Fibroblast of lung (primary cell): ENCODE results near the gene LENG1. TPM values are rescaled to one million over a fixed set of nuclear protein-coding genes. Genes with fewer than 3 reads are reported as not detected.
A peak's percentile ranks its signal among the peaks of the same experiment; 100 is the strongest.

ENCODE experiments used
- DNase-seq, 2 donors: peaks; one replicate each; pipeline versions ENCODE4 v3.0.0 to v3.0.0-alpha.2; 2010; ENCODE audit warnings: low read depth in 2 of 2
- H2AFZ ChIP-seq: 2 replicates; pipeline ENCODE4 v1.5.1; 2012; ENCODE audit warnings: low read length, control low read depth, inconsistent platforms
- H3K27ac ChIP-seq: 2 replicates; pipeline ENCODE4 v1.5.1; 2011; ENCODE audit warnings: low read length, control low read depth; ENCODE audit not compliant: insufficient read depth
- H3K27me3 ChIP-seq: 2 replicates; pipeline ENCODE4 v1.5.1; 2011; ENCODE audit warnings: mild to moderate bottlenecking, low read length; ENCODE audit not compliant: control insufficient read depth, insufficient read depth
- H3K36me3 ChIP-seq: 2 replicates; pipeline ENCODE4 v1.5.1; 2011; ENCODE audit warnings: low read length; ENCODE audit not compliant: control insufficient read depth, insufficient read depth
- H3K4me1 ChIP-seq: 2 replicates; pipeline ENCODE4 v1.5.1; 2011; ENCODE audit warnings: low read length; ENCODE audit not compliant: control insufficient read depth, insufficient read depth; ENCODE audit errors: extremely low read depth
- H3K4me2 ChIP-seq: 2 replicates; pipeline ENCODE4 v1.5.1; 2011; ENCODE audit warnings: low read length, control low read depth; ENCODE audit not compliant: insufficient read depth; ENCODE audit errors: extremely low read depth
- H3K4me3 ChIP-seq, 4 experiments: fragments of 200-600 bp in 1 of 4; sonication (generic) in 1 of 4; replicated peaks in 1 of 4; 2 replicates each; pipeline ENCODE4 v1.5.1; 2011 to 2016; ENCODE audit warnings: low read length in 4 of 4, low read depth in 3 of 4, mild to moderate bottlenecking in 3 of 4, control low read depth in 2 of 4, inconsistent platforms in 1 of 4, mixed read lengths in 1 of 4; ENCODE audit not compliant: insufficient read depth in 1 of 4; ENCODE audit errors: control extremely low read depth in 1 of 4
- H3K79me2 ChIP-seq: 2 replicates; pipeline ENCODE4 v1.5.1; 2012; ENCODE audit warnings: mild to moderate bottlenecking, low read length, inconsistent platforms; ENCODE audit not compliant: control insufficient read depth, insufficient read depth
- H3K9ac ChIP-seq: 2 replicates; pipeline ENCODE4 v1.5.1; 2011; ENCODE audit warnings: mild to moderate bottlenecking, low read length, control low read depth; ENCODE audit not compliant: insufficient read depth
- H3K9me3 ChIP-seq: 2 replicates; pipeline ENCODE4 v1.5.1; 2012; ENCODE audit warnings: low read depth, low read length; ENCODE audit not compliant: control insufficient read depth, insufficient read depth
- H4K20me1 ChIP-seq: 2 replicates; pipeline ENCODE4 v1.5.1; 2011; ENCODE audit warnings: low read length; ENCODE audit not compliant: control insufficient read depth, insufficient read depth; ENCODE audit errors: extremely low read depth
- EZH2 ChIP-seq: IDR thresholded peaks from 2 replicates; pipeline ENCODE4 v1.5.1; 2012; ENCODE audit warnings: low read length, control low read depth, mild to moderate bottlenecking; ENCODE audit errors: missing control alignments
- polyA plus RNA-seq, 2 donors: library from polyadenylated mRNA; depleted of rRNA in 1 of 2; stranded (reverse) in 1 of 2; unstranded in 1 of 2; fragments of >200 nt; gene quantifications; 2 replicates each; pipeline ENCODE4 v1.2.1, GENCODE V29; 2011 to 2012; ENCODE audit warnings: missing spikeins in 1 of 2
- total RNA-seq: library from RNA; depleted of rRNA; stranded (reverse); fragments of >200 nt; gene quantifications from 2 replicates; pipeline ENCODE4 v1.2.1, GENCODE V29; 2014
- TF ChIP-seq, protein P1 (sequence below), 2 donors: IDR thresholded peaks in 1 of 2; conservative IDR thresholded peaks in 1 of 2; 1 replicate in 1 of 2; 2 replicates in 1 of 2; pipeline ENCODE4 v1.5.1; 2011 to 2012; ENCODE audit warnings: low read length in 2 of 2, control low read depth in 1 of 2, inconsistent platforms in 1 of 2, low read depth in 1 of 2, mild to moderate bottlenecking in 1 of 2

LENG1 gene
- total and polyA plus RNA-seq, 2 donors (not counting 1 experiment from before 2014, with no cell fraction given) = 3.2 to 7.3 TPM

DNA sequence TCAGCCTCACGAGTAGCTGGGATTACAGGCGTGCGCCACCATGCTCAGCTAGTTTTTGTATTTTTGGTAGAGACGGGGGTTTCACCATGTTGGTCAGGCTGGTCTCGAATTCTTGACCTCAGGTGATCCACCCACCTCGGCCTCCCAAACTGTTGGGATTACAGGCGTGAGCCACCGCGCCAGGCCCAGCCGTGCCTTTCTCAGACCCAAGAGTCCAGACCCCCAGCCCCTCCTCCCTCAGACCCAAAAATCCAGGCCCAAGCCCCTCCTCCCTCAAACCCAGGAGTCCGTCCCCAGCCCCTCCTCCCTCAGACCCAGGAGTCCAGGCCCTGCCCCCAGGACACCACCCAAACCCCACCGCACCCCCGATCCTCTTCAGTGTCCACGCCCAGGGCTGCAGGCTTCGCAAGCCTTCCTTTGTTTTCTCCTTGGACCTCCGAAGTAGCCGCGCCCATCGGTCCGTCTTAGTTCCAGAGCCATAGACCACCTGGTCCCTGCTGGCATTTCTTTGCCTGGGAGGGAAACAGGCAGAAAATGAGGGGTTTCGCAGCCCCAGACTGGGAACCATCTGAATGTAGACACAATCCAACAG lies 9.7 kb upstream of the LENG1 start:
- Histone ChIP-seq H3K27ac (no peak overlapping the region), H3K4me2 (no peak overlapping the region), H3K9ac (no peak overlapping the region), H3K79me2 (no peaks in the 10 kb centered on the region), H4K20me1 (no peaks in the 10 kb centered on the region), H3K4me1 (no peaks in the 10 kb centered on the region), H3K27me3 (no peaks in the 10 kb centered on the region), H3K4me3 (no peak overlapping the region), H3K9me3 (no peaks in the 10 kb centered on the region), H3K36me3 (no peaks in the 10 kb centered on the region), H2AFZ (no peak overlapping the region)
- TF ChIP-seq, protein P1, sequence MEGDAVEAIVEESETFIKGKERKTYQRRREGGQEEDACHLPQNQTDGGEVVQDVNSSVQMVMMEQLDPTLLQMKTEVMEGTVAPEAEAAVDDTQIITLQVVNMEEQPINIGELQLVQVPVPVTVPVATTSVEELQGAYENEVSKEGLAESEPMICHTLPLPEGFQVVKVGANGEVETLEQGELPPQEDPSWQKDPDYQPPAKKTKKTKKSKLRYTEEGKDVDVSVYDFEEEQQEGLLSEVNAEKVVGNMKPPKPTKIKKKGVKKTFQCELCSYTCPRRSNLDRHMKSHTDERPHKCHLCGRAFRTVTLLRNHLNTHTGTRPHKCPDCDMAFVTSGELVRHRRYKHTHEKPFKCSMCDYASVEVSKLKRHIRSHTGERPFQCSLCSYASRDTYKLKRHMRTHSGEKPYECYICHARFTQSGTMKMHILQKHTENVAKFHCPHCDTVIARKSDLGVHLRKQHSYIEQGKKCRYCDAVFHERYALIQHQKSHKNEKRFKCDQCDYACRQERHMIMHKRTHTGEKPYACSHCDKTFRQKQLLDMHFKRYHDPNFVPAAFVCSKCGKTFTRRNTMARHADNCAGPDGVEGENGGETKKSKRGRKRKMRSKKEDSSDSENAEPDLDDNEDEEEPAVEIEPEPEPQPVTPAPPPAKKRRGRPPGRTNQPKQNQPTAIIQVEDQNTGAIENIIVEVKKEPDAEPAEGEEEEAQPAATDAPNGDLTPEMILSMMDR (conservative IDR thresholded peaks at IDR 0.05 in 1 of 2, IDR thresholded peaks at IDR 0.05 in 1 of 2; ENCODE audit: low read depth in 1 of 2, low read length in 2 of 2) = no peak
- TF ChIP-seq EZH2 = no peak
- DNase-seq = no peak

DNA sequence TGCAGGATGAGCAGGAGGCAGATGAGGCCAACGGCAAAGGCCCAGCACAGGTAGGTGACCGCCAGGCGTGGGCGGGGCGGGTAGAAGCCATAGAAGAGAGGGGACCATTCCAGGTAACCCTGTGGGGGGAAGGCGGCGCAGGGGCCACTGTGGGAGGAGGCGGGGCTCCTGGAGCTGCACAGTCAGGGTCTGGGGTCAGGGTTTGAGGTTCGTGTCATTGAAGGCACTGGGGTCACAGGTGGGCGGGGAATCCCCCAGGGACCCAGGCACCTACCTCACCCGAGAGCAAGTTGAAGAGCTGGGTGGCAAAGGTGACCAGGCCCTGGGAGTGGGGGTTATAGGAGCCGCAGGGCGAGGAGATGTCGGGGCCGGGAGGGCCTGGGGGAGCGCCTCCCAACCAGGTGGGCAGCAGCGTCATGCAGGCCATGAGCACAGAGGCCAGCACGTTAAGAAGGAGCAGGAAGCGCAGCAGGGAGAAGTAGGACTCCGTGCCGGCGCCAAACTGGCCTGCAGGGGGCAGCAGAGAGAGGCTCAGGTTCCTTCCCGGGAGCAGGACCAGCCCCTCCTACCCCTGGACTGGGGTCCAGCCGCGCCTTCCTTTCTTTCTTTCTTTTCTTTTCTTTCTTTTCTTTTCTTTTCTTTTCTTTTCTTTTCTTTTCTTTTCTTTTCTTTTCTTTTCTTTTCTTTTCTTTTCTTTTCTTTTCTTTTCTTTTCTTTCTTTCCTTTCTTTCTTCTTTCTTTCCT lies 8.8 kb upstream of the LENG1 start:
- H3K36me3 ChIP-seq = no peaks in the 10 kb centered on the region
- H4K20me1 ChIP-seq = no peaks in the 10 kb centered on the region
- no peak overlapping the region for H3K9ac ChIP-seq
- DNase-seq = peak; percentile 67 to 83
- no peaks in the 10 kb centered on the region for H3K27me3 ChIP-seq
- no peaks in the 10 kb centered on the region for H3K4me1 ChIP-seq
- TF ChIP-seq, protein P1 (conservative IDR thresholded peaks at IDR 0.05 in 1 of 2, IDR thresholded peaks at IDR 0.05 in 1 of 2; ENCODE audit: low read depth in 1 of 2, low read length in 2 of 2) = peak; percentile 79 to 85
- no peak for TF ChIP-seq EZH2
- no peak overlapping the region for H3K4me2 ChIP-seq
- no peak overlapping the region for H3K27ac ChIP-seq
- no peak overlapping the region for H3K4me3 ChIP-seq
- H3K79me2 ChIP-seq = no peaks in the 10 kb centered on the region
- no peak overlapping the region for H2AFZ ChIP-seq
- H3K9me3 ChIP-seq = no peaks in the 10 kb centered on the region

DNA sequence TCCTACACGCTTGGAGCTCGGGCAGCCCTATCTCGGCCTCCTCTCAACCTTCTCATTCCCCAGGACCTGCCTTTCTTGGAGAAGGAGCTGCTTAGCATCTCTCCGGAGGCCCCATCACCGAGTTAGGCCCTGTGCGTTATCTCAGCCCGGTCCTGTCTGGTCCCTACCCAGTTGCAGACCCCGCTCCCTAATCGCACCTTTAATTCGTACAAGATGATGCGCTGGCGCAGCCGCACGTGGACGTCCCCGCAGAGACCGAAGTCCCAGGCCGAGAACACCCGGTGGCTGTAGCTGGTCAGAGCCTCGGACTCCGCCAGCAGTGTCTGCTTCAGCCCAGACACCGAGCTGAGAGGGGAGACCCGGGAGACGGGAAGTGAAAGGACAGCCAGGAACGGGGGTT lies 5.7 kb upstream of the LENG1 start:
- Histone ChIP-seq H2AFZ (no peak overlapping the region), H3K36me3 (no peaks in the 10 kb centered on the region), H3K4me1 (no peaks in the 10 kb centered on the region), H3K27me3 (no peaks in the 10 kb centered on the region), H3K4me3 (no peak overlapping the region), H3K4me2 (no peak overlapping the region), H3K9me3 (no peaks in the 10 kb centered on the region), H3K9ac (no peak overlapping the region), H3K79me2 (no peaks in the 10 kb centered on the region), H4K20me1 (no peaks in the 10 kb centered on the region), H3K27ac (no peak overlapping the region)
- no peak for TF ChIP-seq EZH2
- TF ChIP-seq, protein P1 (conservative IDR thresholded peaks at IDR 0.05 in 1 of 2, IDR thresholded peaks at IDR 0.05 in 1 of 2; ENCODE audit: low read depth in 1 of 2, low read length in 2 of 2) = no peak
- DNase-seq = no peak
